ENCODE results near the gene POFUT2.

The POFUT2 gene, protein sequence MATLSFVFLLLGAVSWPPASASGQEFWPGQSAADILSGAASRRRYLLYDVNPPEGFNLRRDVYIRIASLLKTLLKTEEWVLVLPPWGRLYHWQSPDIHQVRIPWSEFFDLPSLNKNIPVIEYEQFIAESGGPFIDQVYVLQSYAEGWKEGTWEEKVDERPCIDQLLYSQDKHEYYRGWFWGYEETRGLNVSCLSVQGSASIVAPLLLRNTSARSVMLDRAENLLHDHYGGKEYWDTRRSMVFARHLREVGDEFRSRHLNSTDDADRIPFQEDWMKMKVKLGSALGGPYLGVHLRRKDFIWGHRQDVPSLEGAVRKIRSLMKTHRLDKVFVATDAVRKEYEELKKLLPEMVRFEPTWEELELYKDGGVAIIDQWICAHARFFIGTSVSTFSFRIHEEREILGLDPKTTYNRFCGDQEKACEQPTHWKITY

DNA sequence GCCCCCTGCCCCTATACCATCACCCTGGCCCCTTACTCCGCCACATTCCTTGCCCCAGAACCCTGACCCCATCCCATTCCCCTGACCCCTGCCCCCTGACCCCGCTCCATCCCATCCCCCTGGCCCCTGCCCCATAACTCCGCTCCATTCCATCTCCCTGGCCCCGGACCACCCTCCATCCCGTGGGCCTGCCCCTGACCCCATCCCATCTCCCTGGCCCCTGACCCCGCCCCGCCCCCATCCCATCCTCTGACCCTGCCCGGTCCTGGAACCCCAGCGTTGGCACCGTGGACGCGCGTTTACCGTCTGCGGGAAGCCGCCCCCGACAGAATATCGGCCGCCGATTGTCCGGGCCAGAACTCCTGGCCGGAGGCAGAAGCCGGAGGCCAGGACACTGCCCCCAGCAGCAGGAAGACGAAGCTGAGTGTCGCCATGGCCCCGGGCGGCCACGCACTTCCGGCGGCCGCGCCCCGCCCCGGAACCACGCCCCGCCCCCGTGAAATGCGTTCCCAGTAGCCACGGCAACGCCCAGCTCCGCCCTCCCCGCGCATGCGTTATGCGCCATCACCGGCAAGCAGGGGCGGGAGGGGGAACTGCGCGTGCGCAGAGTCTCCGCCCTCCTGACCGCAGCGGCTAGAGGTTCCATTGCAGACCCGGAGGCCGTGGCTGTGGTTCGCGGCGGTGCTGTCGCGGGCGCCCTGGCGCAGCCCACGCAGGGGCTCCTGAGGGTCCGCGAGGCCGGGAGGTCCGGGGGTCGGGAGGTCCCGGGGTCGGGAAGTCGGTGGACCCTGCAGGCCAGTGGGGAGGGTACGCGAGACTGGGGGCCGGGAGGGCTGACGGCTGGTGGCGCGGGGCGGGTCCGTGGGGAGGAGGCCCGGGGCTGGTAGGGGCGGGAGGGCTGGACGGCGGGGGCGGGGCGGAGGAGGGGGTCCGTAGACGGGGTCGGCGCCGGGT lies at the start of gene POFUT2:
TSS of gene POFUT2 (minus strand) at position 458 of the 954 bp plus-strand sequence. CDS start at position 434, 24 bp downstream.
- peak; percentile 98 for DNase-seq (ENCODE audit: low spot score)

DNA sequence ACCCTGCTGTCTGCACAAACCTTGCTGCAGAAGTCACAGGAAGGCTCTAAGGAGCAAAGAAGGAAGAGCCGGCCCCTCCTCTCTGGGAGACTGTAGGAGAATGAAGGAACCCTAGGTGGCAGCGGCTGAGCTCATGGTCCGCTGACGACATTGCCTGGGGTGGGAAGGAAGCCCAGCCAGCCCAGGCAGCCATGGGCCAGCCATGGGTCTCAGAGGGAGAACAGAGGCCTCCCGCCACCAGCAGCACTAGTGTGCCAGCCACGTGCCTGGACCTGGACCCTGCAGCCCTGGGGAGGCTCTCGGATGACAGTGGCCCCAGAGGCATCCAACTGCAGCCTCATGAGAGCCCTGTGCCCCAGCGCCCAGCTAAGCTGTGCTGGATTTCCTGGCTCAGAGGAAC lies 49.2 kb upstream of the POFUT2 start:
- no peak for DNase-seq (ENCODE audit: low spot score)

DNA sequence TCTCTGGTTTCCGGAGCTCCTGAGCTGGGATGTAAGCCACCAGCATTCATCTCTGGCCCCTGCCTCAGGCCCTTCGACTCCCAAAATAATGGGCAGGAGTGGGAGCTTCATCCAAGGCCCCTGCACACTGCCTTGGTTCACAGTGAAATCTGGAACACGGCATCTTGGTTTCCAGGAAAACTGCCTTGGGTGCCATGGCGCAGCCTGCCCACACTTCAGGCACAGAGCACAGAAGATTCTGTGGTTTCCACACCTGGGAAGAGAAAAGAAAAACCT lies 48.8 kb upstream of the POFUT2 start:
- DNase-seq (ENCODE audit: low spot score), result no peak

DNA sequence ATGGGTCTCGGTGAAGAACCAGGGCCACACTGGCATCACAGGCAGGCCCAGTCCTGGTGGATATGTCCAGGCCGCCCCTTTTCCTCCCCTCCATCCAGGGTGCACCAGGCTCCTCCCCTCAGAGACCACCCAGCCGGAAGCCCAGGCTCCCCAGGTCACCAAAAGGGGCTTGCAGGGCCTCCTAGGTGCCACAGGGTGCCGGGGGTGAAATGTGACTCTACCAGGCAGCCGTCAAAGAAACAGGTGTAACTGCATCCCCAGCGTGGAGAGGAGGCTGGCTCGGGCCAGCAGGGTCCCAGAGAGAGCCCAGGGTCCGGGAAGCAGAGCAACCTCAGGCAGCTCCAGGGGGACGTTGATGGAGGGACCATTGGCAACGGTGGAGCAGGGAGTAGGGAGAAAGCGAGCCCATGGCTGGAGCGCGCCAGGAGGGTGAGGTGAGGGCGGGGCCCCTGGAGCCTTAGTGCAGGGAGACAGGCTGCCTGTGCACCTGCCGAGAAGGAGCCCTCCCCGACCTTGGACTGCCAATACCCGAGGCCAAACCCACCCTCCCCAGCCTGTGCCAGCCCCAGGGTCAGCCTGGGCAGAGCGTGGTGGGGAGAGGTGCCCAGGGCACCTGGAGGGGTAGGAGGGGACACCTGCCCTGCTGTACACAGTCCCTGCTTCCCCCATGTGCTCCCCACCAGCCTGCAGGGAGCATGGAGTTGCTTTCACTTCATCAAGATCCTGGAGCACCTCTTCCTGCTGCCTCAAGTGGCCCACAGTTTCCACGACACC lies 48.3 kb upstream of the POFUT2 start:
- DNase-seq (ENCODE audit: low spot score), result no peak

DNA sequence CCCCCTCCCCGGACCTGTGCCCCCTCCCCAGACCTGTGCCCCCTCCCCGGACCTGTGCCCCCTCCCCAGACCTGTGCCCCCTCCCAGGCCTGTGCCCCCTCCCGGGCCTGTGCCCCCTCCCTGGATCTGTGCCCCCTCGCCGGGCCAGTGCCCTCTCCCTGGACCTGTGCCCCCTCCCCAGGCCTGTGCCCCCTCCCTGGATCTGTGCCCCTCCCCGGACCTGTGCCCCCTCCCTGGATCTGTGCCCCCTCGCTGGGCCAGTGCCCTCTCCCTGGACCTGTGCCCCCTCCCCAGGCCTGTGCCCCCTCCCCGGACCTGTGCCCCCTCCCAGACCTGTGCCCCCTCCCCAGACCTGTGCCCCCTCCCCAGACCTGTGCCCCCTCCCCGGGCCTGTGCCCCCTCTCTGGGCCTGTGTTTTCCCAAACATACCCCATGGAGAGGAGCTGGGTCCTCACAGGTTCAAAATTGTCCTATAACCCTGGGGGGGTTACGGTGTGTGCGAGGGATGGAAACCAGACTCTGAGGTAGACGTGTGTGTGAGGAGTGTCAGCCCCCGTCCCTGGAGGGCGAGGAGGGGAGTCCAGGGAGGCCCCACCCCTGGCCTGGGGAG lies 47.6 kb upstream of the POFUT2 start:
- DNase-seq (ENCODE audit: low spot score), result no peak

DNA sequence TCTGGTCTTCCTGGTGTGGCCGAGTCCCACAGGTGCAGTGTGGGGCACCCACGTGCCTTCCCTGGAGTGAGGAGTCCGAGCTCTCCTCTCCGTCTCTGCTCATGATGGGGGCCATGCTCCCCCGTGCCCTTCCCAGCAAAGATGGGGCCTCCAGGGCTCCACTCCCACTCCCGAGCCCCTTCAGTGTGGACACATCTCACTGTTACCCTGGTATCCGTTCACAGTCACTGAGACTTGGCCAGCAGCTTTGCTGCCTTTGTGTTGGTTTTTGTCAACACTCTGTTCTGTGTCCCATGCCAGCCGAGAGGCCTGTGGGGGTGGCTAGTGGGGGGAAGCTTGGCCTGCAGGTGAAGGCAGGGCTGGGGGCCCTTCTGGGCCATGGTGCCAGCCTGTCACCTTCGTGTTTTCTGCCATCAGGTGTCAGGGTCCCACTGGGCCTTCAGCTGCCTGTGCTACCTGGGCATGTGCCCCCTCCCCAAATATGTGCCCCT lies 46.9 kb upstream of the POFUT2 start:
- DNase-seq (ENCODE audit: low spot score), result no peak

DNA sequence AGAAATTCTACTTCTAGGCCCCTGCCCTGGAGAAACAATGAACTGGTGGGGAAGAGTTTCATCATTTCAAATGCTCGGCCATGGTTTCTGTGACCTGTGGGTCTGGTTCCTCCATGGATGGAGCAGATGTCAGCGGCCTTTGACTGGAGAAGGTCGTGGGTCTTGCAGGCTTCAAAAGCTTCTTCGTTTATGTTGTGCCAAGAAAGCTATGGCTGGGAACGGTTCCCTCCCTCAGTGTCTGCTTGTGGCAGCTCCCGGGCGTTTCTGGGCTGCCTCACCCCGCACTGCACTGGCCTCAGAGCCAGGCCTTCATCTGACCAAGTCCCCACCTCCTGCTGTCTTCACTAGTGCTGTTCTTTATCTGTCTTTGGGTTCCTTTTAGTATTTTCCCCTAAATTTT lies 46.4 kb upstream of the POFUT2 start:
- no peak for DNase-seq (ENCODE audit: low spot score)

DNA sequence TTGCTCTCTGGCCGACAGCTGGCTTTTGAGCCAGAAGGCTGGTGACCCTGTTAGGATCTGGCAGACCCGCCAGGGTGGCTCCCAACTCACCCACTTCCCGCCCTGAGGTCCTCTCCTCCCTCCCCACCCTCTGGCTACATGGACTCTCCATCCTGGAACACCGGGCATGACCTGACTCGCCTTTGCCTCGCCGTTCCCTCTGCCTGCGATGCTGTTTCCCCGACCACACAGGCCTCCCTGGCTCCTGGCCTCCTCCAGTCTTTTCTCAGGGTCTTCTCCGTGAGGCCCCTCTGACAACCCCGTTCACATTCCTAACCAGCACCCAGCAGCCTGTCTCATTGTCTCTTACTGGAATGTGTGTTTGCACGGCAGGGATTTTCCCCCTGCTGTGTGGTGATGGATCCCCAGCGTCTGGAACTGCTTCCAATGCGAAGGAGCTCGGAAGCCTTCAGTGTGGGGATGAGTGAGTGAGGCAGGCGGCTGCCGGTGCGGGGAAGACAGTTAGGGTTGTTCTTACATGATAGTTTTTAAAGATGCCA lies 46.0 kb upstream of the POFUT2 start:
- no peak for DNase-seq (ENCODE audit: low spot score)

DNA sequence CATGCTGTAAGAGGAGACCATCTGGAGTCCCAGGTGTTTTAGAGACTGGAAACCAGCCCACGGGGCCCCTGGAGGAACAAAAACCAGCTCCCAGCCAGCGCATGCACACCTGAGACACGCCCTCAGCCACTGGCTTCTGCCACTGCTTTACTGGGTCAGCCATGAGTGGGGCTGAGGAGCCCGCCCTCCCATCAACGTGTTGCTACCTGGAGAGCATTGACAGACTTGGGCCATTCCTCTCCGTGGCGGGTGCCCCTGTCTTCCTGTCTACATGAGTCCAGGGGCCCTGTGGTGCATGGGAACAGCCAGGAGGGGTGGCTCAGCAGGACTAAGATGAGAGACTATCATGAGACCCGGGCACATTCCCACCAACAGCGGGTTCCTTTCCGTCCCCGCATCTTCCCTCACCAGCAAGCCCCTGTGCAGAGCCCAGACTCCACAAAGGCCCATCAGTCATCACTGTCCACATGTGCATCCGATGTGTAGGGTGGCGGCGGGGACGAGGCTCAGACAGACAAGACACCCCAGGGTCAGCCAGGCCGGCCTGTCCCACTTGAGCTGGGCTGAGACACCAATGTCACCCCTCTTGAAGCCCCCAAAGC lies 45.4 kb upstream of the POFUT2 start:
- DNase-seq (ENCODE audit: low spot score), result no peak

DNA sequence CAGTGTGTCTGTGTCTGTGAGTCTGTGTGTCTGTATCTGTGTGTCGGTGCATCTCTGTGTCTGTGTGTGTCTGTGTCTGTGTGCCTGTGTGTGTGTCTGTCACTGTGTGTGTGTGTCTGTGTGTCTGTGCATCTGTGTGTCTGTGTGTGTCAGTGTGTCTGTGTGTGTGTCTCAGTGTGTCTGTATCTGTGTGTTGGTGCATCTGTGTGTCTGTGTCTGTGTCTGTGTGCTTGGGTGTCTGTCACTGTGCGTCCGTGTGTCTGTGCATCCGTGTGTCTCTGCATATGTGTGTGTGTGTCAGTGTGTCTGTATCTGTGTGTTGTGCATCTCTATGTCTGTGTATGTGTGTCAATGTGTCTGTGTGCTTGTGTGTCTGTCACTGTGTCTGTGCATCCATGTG lies 44.7 kb upstream of the POFUT2 start:
- no peak for DNase-seq (ENCODE audit: low spot score)

DNA sequence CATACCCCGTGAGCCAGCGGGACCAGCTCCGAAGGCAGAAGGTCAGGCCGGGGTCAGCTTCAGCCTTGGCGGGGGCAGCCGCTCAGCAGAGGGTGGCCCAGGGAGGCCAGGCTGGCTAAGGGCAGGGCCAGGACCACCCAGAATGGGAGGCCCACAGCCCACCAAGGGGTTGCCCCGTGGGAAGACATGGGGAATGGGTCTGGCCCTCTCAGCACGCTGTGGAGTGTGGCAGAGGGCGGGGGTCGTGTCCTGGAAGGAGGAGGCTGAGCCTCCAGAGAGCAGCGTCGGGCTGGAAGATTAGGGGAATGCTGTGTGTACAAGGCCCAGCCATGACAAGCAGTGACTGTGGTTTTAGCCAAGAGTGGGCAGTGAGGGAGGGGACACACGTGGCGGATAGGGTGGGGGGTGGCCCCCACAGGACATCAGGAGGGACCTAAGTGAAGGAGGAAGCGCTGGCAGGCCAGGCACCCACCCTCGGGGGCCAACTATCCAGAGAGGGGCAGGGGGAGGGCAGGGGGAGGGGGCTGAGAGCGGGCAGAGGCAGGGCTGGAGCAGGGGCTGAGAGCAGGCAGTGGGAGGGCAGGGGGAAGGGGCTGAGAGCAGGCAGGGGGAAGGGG lies 43.9 kb upstream of the POFUT2 start:
- DNase-seq (ENCODE audit: low spot score), result no peak

DNA sequence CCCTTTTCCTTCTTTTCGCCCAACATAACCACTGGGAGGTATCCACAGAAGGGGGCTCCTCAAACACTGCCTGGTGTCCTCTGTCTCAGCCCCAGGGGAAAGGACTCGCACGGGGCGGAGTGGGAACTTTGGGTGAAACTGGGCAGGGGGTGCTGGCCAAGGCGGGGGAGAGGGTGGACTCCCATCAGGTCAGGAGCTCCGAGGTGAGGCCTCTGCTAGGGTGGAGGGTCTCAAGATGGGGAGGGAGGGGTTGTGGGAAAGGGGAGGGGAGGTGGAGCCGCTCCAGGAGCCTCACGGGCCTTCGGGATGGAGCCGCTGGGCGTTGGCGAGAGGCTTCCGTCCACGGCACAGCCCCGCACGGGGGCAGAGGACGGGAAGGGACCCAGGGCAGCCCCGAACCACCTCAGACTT lies 43.2 kb upstream of the POFUT2 start:
- no peak for DNase-seq (ENCODE audit: low spot score)

DNA sequence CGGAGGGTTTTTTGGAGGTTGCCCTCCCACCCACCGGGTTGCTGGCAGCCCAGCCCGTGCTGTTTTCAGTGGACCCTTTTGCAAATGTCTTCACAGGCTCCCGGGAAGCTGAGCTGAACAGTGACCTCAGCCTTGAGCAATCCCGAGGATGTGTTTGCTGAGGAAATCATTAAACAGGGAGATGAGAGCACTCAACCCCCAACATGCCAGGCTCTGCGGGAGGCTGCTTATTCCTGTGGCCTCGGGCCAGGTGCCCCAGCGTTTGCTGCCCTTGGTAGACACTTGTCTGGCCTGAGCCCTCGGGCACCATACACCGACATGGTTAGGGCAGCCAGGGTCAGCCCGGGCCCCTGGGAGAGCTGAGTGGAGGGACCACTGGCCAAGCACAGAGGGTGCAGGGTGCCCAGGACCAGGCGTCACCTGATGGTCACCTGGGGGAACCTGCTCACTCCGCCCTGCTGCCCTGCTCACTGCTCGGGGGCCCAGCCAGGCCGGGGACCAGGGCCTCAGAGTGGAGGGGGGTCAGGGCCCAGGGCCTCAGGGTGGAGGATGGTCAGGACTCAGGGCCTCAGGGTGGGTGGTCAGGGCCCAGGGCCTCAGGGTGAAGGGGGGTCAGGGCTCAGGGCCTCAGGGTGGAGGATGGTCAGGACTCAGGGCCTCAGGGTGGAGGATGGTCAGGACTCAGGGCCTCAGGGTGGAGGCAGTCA lies 42.5 kb upstream of the POFUT2 start:
- no peak for DNase-seq (ENCODE audit: low spot score)

DNA sequence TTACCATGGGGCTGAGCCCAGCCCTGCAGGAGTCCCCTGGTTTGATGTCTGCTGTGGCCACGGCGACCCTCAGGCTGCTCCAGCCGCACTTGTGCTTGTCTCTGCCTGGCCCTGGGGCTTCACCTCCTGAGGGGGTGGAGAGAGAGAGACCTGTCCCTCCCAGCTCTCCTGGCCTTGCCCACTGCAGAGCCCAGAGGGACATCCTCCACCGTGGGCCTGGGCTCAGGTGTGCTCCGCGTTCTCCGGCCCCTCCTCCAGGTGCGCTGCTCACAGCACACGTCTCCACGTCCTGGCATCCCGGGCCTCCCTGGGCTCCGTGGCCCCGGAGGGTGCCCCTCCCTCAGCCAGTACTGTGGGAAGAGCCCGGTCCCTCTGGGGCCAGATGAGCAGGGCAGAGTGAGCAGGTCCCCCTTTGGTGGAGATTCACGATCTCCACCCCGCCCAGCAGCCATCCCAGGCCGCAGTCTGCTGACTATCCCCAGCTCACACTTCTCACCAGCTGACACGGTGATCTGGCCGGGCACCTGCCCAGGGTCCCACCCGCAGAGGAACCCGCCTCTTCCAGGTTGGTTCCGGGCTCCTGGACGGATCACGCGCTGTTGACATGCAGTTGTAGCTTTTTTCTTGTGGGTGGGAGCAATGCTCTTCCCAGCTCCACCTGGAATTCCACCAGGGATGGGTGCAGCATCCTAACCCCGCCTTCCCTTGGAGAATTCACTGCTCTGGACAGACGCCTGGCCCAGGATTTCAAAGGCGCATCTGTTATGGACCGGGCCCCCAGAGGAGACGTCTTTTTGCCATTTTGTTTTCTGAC lies 41.8 kb upstream of the POFUT2 start:
- DNase-seq (ENCODE audit: low spot score), result no peak

DNA sequence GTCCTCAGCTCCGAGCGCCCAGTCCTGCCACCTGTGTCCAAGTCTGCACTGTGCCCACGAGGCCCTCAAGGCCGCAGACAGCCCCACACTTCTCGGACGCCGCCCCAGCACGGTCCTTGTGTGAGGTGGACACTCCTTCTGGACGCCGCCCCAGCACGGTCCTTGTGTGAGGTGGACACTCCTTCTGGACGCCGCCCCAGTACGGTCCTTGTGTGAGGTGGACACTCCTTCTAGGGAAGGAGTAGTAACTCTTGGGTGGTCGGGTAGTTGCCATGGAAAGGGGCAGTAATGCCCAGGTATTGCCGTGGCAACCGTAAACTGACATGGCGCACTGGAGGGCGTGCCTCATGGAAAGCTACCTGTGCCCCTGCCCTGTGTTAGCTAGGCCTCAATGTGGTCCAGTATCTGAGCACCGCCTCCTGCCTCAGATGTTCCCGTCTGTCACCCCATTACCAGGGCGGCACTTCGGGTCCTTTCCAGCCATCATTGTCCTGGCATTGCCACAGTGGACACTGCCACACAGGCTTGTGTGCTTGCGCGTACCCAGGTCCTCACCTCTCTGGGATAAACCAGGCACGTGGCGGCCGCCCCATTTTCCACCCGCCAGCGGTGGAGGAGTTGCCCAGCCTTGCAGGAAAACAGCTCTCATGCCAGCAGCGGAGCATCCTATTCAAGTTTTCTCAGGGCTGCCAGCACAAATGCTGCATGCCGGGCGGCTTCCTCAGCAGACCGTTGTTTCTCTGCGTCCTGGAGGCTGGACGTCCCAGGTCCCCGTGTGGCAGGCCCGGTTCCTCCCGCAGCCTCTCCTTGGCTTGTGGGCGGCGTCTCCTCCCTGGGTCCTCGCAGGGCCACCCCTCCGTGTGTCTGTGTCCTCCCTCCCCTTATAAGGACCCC lies 40.8 kb upstream of the POFUT2 start:
- DNase-seq (ENCODE audit: low spot score), result no peak

DNA sequence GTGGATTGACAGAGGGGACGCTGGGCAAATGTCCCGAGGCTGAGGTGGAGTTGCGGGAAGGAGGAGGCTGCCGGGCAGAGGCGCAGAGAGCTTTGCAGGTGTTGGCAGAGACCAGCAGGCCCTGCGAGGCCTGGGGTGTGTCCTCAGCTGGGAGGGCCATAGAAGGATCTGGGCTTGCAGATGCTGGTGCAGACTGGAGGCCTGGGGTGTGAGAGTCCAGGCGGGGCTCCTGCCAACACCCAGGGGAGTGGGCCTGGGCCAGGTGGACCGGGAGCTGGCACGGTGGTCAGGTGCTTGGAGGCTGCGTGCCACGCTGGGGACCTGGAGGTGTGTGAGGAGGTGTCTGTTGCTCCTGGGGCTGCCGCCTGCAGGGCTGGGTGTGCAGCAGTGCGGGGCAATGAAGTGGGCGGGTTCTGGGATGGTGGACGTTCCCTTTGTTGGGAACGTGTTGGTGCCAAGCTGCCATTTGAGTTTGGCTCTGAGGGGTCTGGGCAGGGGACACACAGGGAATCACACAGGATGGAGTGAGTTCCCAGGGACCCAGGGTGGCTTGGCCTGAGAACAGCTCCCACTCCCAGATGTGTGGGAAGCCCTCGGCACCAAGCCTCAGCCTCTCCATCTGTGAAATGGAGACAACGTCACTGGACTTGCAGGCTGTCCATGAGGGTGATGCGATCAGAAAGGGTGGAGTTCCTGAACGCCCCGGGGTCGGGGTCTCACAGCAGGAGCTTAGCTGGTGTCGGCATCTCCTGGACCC lies 39.9 kb upstream of the POFUT2 start:
- DNase-seq (ENCODE audit: low spot score), result no peak

DNA sequence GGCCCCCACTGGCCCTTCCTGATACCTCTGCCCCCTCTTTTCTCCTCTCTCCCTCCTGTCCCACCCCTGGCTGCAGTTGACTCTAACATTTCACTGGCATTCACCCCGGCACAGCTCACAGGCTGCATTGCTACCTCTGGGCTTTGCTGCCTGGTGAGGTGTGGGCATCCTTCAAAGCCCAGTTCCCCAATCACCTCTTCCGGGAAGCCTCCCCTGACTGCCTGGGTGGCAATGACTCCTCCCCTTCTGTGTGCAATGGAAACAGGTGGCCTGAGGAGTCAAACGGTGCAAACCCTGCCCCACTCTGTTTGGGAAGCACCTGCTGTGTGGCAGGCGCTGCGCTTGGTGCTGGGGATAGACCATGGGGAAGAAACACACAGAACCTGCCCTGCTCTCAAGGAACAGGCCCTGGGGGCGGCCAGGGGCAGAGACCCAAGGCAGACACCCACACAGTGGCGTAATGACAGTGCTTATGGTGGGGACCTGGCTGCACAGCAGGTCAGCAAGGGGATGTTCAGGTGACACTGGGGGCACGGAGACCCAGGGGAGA lies 39.3 kb upstream of the POFUT2 start:
- DNase-seq (ENCODE audit: low spot score), result no peak

Data from CD4-positive, alpha-beta T cell treated with Interleukin-6 at 100 ng/mL for 8 hours (primary cell).